Ovary (tissue), 3 donors: ENCODE measurements around the gene CNTFR.

Experiments used
- CTCF ChIP-seq, 3 donors: fragments of 450-650 bp in 2 of 3; fragments of 200-600 bp in 1 of 3; IDR thresholded peaks; one replicate each; pipeline versions ENCODE4 v1.5.1 to v1.8.0; 2016 to 2022; ENCODE audit warnings: antibody characterized with exemption in 3 of 3, mild to moderate bottlenecking in 1 of 3
- EP300 ChIP-seq: sonication (generic); formaldehyde crosslinking; IDR thresholded peaks from one replicate; pipeline ENCODE4 v1.6.1; 2017; ENCODE audit warnings: antibody characterized with exemption
- POLR2A ChIP-seq: fragments of 450-650 bp; IDR thresholded peaks from one replicate; pipeline ENCODE4 v1.6.1; 2017; ENCODE audit warnings: antibody characterized with exemption, mild to moderate bottlenecking, moderate library complexity
- donor health status: DM: no; HTN: no; CAD: no.

DNA sequence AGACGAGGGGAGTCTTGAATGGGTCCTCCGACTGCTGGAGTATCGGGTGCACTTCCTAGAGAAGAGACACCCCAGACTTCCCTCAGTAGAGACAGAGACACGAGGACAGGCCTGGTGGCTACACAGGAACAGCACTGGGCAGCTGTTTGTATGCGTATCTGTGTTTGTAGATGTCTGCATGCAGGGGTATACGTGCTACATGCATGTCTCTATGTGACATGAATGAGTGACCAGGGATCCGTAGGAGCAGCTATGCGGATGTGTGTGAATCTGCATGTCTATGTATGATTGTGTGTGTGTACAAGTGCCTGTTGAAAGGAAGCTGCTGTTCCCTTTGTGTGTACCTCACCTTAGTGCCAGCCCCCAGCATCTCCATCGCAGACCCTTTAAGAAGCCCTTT is 31.2 kb downstream of the CNTFR start:
- no peak for TF ChIP-seq POLR2A
- TF ChIP-seq CTCF (IDR thresholded peaks at IDR 0.05): no peak
- TF ChIP-seq EP300: no peak
